GM21526 (cell line): ENCODE data around the gene PRKAR1A.
"Not testable (repeated sequence)": the region's sequence is repeated elsewhere in the genome, so short reads cannot be mapped to it uniquely, and the experiment has no call there.

Experiments used
- ATAC-seq: cut with Tn5 transposase; IDR thresholded peaks from one replicate; pipeline ENCODE4 v1.9.1; 2021; ENCODE audit warnings: moderate library complexity; ENCODE audit not compliant: unreplicated experiment, low FRiP score

Gene PRKAR1A

DNA sequence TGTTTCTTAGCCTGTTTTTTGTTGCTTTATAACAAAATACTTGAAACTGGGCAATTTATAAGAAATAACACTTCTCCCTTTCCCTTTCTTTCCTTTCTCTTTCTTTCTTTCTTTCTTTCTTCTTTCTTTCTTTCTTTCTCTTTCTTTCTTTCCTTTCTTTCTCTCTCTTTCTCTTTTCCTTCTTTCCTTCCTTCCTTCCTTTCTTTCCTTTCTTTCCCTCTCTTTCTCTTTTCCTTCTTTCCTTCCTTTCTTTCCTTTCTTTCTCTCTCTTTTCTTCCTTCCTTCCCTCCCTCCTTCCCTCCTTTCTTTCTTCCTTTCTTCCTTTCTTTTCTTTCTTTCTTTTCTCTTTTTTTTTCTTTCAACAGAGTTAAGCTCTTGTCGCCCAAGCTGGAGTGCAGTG, 61.1 kb downstream of the PRKAR1A start:
- no peak for ATAC-seq

DNA sequence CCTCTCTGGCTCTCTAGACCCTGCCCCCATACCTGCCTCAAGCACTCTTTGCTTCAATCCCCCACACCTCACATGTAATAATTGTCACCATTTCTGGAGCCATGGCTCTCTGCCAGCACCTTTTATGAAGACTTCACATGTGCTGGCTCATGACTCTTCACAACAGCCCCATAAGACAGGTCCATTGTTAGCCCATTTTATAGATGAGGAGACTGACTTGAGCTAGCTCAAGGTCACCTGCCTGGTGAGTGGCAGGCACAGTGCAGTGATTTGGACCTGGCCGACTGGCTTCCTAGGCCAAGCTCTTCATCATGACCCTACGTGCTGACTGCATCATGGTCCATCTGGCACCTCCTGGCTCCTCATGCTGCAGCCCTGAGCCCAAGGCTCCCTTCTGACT, 63.9 kb downstream of the PRKAR1A start:
- ATAC-seq = no peak

GRCh38 chr17:68576811-68577496, 64.7 kb downstream of the PRKAR1A start:
- ATAC-seq = no peak

- no peak for ATAC-seq
Measured at GRCh38 chr17:68577497-68577821, 65.2 kb downstream of the PRKAR1A start.

DNA sequence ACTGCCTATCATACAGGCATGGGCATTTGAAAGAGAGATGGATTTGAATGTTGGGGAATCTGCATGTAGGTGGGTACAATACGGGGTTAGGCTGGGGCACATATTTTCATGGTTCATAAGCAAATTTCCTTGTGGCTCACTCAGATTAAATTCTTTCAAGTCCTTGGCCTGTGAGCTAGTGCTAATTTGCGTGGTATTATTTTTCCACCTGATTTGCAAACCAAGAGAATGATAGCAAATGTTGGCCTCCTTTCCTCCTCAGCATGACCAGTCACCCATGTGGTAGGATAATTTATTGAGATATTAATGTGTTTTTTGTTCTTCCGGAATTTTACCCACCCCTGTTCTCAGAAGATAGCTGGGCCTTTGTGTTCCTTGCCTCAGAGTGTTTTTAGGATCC, 66.0 kb downstream of the PRKAR1A start:
- ATAC-seq = no peak

GRCh38 chr17:68579194-68579927, 67.1 kb downstream of the PRKAR1A start:
- no peak for ATAC-seq

GRCh38 chr17:68580236-68580770, 68.1 kb downstream of the PRKAR1A start:
- ATAC-seq = no peak

- ATAC-seq = no peak
Measured at GRCh38 chr17:68581863-68582645, 69.8 kb downstream of the PRKAR1A start.

DNA sequence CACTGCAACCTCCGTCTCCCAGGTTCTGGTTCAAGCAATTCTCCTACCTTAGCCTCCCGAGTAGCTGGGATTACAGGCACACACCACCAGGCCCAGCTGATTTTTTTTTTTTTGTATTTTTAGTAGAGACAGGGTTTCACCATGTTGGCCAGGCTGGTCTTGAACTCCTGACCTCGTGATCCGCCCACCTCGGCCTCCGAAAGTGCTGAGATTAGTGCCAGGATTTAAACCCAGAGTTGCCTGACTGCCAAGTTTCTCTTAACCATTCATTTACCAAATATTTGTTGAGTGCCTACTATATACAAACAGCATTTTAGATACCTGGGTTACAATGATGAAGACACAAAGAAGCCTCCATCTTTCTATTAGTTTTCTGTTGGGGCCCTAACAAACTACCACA, 70.6 kb downstream of the PRKAR1A start:
- not testable (repeated sequence) for ATAC-seq

- no peak for ATAC-seq
Measured at GRCh38 chr17:68584581-68585303, 72.5 kb downstream of the PRKAR1A start.

DNA sequence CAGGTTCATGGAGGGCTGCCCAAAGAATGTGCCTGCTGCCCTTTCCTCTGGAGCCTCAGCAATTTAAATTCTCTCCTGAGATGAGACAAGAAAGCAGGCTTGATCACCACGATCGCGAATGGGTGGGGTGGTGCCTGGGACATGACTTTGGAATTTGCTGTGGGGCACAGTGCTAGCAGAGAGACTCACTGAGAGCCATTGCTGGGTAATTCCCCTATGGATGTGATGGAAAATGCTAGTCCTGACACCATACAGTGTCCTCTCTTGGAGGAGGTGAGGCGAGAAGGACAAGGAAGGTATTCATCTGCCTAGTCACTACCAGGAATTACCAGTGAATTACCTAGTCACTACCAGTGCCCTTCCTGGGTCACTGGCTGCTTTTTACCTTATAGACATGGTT, 73.4 kb downstream of the PRKAR1A start:
- no peak for ATAC-seq

DNA sequence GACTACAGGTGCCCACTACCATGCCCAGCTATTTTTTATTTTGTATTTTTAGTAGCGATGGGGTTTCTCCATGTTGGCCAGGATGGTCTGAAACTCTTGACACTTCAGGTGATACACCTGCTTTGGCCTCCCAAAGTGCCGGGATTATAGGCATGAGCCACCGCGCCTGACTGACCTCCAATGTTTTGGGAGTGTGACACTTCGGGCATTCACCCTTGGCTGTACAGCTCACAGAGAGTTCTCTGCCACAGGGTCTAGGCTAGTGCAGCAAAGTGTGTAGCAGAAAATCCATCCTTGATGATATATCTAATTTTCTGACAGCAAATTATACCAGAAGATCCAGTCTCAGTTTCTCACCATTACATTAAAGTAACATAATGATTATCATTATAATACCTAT, 74.8 kb downstream of the PRKAR1A start:
- no peak for ATAC-seq

DNA sequence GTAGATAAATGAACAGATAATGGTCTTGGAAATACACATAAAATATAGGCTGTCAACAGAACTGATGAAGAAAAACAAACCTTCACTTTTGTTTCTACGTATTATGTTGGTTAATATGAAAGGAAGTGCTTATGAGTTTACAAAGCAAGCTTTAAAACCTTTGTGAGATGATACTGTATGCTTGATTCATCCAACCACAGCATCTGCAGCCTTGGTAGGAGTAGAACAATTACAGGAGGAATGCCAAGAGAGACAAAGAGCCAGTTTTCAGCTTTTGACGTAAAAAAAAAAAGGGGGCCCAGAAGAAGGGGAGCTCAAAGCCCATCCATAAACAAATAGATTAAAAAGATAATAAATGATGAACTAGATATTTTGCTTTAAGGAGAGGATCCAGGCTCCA, 75.6 kb downstream of the PRKAR1A start:
- no peak for ATAC-seq

- no peak for ATAC-seq
Measured at GRCh38 chr17:68588362-68588761, 76.1 kb downstream of the PRKAR1A start.

DNA sequence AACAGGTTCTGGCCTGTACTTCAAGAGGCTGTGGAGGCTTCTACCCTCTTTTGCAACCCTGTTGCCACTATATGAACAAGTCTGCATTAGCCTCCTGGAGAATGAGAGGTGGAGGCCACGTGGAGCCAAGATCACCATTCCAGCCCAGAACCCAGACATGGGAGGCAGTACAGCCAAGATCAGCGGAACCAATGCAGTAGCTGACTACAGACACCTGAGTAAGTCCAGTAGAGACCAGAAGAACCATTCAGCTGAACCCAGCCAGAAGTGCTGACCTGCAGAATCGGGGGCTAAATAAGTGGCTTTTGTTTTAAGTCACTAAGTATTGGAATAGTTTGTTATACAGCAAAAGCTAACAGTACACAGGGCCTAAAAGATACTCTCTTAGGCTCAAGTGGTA, 76.9 kb downstream of the PRKAR1A start:
- no peak for ATAC-seq

DNA sequence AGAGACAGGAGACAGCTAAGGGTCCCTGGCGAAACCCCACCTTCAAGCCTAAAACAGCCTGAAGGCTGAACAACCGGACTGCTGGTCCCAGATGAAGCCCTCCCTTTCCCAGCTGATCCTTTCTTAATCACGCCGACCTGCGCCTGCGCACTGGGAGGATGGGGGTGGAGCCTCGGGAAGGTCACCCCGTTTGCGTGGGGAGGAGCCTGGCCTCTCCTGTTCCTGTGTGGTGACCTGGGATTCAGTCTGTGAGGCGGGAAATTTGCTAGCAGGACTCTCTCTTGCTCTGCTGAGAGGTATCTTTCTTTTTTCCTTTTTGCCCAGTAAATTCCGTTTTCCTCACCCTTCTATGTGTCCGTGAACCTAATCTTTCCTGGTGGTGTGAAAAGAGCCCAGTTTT, 79.4 kb downstream of the PRKAR1A start:
- no peak for ATAC-seq

DNA sequence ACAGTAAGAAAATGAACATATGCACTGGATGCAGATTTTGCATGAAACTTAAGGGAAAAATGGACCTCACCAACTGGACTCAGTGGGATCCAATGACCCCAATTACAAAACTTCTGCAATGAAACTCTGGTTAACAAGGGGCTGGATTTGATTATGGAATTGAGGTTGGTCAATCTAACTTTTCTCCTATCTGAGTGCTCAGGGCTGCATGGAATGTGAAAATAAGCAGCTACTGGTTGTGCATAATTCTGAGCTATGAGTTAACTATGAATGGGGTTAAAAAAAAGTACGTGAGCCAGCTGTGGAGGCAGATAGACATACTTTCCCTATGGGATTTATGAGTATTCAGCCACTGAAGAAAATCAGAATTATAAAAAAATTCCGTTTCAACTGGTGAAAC, 79.8 kb downstream of the PRKAR1A start:
- no peak for ATAC-seq

DNA sequence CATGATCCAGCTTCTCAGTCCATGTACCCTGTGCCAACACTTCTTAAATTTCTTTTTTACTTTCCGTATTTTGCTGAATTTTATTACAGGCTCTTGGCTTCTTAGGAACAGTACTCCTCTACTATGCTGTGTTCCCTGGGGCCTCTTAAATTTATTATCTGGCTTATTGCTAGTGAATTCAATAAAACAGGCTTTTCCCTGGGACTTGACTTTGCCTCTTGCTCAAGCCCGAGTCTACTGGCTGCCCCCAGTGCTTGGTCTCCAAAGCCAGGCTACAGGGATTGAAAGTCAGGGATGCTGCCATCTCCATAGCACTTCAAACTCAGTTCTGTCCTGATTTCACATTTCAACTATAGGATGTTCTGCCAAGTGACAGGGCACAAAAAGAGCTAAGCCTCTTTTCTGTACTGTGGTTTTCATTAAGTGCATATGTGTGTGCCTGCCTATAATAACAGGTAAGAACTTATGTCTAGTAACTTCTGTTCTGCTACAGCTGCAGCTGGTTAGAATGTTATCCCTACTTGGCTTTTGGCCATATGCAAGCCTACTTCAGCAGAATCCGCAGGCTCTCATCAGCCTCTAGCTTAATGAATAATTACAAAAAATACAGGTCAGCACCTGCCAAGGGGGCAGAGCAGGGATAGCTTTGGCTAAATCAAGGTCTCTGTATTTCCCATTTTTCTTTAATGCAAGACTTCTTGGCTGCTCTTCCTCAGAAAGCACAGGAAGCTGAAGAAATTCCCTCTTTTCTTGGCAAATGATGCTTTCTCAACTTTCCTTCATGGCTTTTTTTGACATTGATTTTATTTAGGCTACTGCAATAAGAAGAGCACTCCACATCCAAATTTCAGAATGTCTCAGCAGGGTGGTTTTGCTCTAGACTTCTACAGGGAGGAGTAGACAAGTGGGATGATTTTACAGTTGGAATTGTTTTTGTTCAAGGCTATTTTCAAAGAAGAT, 80.7 kb downstream of the PRKAR1A start:
- ATAC-seq = no peak

GRCh38 chr17:68594552-68594951, 82.3 kb downstream of the PRKAR1A start:
- no peak for ATAC-seq

DNA sequence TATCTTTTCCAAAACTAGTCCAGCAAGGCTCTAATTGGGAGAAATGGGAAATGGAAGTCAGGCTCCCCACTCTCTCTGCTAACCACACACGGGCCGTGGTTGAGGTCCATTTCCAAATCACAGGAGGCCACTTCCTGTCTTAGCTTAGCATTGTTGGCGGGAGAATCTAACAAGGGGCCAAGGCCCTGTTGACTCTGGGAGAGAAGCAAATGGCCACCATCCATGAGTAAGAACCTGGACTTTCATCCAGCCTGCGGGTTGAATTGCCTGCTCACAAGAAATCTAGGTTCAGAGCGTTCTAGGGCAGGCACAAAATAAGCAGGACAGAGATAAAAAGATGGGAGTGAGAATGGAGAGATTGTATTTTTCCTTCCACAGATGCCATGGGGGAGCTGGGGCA, 83.3 kb downstream of the PRKAR1A start:
- no peak for ATAC-seq
